SU-DHL-6 (cell line): ENCODE measurements around the gene PLD5.

Experiments
- H2AFZ ChIP-seq: fragments of 200-600 bp; sonication (generic); 2 replicates; pipeline ENCODE4 v1.6.1; 2014; ENCODE audit warnings: low read depth, mild to moderate bottlenecking, moderate library complexity, mixed read lengths, antibody characterized with exemption, low read length; ENCODE audit not compliant: severe bottlenecking
- H3F3A ChIP-seq: fragments of 200-600 bp; shearing (Covaris generic); 2 replicates; pipeline ENCODE4 v1.6.0; 2016; ENCODE audit warnings: antibody characterized with exemption, mild to moderate bottlenecking; ENCODE audit not compliant: insufficient read depth
- H3K27ac ChIP-seq: fragments of 200-600 bp; sonication (generic); 2 replicates; pipeline ENCODE4 v1.5.1; 2016; ENCODE audit warnings: low read depth, mild to moderate bottlenecking, low read length, moderate library complexity, mixed read lengths
- H3K27me3 ChIP-seq: fragments of 200-600 bp; sonication (generic), shearing (Covaris generic); 2 replicates; pipeline ENCODE4 v1.6.0; 2014; ENCODE audit warnings: mild to moderate bottlenecking, low read length
- H3K36me3 ChIP-seq: fragments of 200-600 bp; sonication (generic); 2 replicates; pipeline ENCODE4 v1.6.1; 2014; ENCODE audit warnings: mild to moderate bottlenecking, low read length, mixed read lengths
- H3K4me2 ChIP-seq: fragments of 300-600, 200-600 bp; shearing (Covaris generic), sonication (generic); 2 replicates; pipeline ENCODE4 v1.6.0; 2014; ENCODE audit warnings: low read length, low read depth, mild to moderate bottlenecking; ENCODE audit not compliant: poor library complexity, severe bottlenecking
- H3K4me3 ChIP-seq: fragments of 200-600 bp; sonication (generic); 2 replicates; pipeline ENCODE4 v1.5.1; 2014; ENCODE audit warnings: antibody characterized with exemption, low read length, mild to moderate bottlenecking, mixed read lengths; ENCODE audit not compliant: insufficient read depth, poor library complexity, severe bottlenecking
- H3K79me2 ChIP-seq: fragments of 200-600 bp; sonication (generic); 2 replicates; pipeline ENCODE4 v1.6.1; 2014; ENCODE audit warnings: mild to moderate bottlenecking, low read length, moderate library complexity; ENCODE audit not compliant: insufficient read depth
- H3K9ac ChIP-seq: fragments of 200-600 bp; sonication (generic); 2 replicates; pipeline ENCODE4 v1.7.0; 2014; ENCODE audit warnings: mild to moderate bottlenecking, low read length
- H3K9me2 ChIP-seq: fragments of 200-600 bp; sonication (generic); replicated peaks from 2 replicates; pipeline ENCODE4 v1.6.1; 2014; ENCODE audit warnings: low read length; ENCODE audit not compliant: insufficient read depth
- H3K9me3 ChIP-seq: fragments of 200-600 bp; sonication (generic); 2 replicates; pipeline ENCODE4 v1.6.1; 2014; ENCODE audit warnings: low read length, mixed read lengths; ENCODE audit not compliant: insufficient read depth
- H4K20me1 ChIP-seq: fragments of 200-600 bp; sonication (generic); 2 replicates; pipeline ENCODE4 v1.6.1; 2014; ENCODE audit warnings: low read depth, mild to moderate bottlenecking, antibody characterized with exemption, low read length, moderate library complexity, mixed read lengths
- CTCF ChIP-seq: fragments of 200-600 bp; sonication (generic); IDR thresholded peaks from one replicate; pipeline ENCODE4 v1.5.1; 2017; ENCODE audit warnings: antibody characterized with exemption, mild to moderate bottlenecking, low read length, moderate library complexity; ENCODE audit not compliant: insufficient read depth, poor library complexity, severe bottlenecking
- EZH2phosphoT487 ChIP-seq: fragments of 200-600 bp; sonication (generic), shearing (Covaris generic); conservative IDR thresholded peaks from 2 replicates; pipeline ENCODE4 v1.6.1; 2018; ENCODE audit warnings: mild to moderate bottlenecking, antibody characterized with exemption, low read length, moderate library complexity, mixed read lengths

PLD5 gene

DNA sequence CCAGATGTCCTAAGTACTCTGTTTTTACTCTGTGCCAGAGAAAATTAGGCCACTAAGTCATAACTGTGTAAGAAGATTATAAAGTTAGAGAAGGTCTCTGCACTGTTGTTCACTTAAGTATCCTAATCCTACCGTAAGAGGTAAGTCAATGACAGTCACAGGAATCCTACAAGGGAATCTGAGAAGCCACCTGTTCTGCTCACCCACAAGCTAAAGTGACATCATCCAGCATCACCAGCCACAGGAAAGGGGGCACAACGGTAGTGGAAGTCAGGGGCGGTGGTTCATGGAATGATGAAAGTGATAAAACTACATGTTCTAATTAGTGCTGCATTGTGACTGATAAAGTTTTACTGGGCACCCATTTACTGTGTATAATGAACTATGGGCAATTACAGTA is 92.7 kb downstream of the PLD5 start:
- H2AFZ ChIP-seq: no peak overlapping the region

DNA sequence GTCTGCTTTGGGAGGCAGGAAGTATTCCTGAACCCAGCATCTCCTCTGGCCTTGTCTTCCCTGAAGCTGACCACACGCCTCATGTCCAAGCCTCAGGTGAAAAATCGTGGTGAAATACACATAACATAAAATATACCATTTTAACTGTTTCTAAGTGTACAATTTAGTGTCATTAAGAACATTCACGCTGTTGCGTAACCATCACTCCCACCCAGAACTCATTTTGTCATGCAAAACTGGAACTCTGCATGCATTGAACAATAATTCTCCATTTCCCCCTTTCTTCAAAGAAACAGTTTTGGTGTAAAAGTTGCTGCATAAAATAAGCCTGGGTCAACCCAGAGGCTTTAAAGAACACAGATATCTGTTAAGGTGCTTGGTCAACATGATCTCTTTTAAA is 93.5 kb downstream of the PLD5 start:
- Histone ChIP-seq H3F3A (no peaks in the 10 kb centered on the region), H3K9ac (no peak overlapping the region), H3K27me3 (no peaks in the 10 kb centered on the region), H3K27ac (no peak overlapping the region), H3K79me2 (no peaks in the 10 kb centered on the region), H3K36me3 (no peaks in the 10 kb centered on the region), H3K4me3 (no peak overlapping the region), H4K20me1 (no peaks in the 10 kb centered on the region), H2AFZ (no peak overlapping the region), H3K9me3 (no peaks in the 10 kb centered on the region), H3K9me2 (no peaks in the 10 kb centered on the region), H3K4me2 (no peak overlapping the region)
- TF ChIP-seq EZH2phosphoT487 (no peak), CTCF (no peak)

More for the DNA sequence above, 92.7 kb downstream of the PLD5 start:
- Histone ChIP-seq H3F3A (no peaks in the 10 kb centered on the region), H3K4me3 (no peak overlapping the region), H3K4me2 (no peak overlapping the region), H4K20me1 (no peaks in the 10 kb centered on the region), H3K27ac (no peak overlapping the region), H3K9ac (no peak overlapping the region), H3K9me3 (no peaks in the 10 kb centered on the region), H3K36me3 (no peaks in the 10 kb centered on the region), H3K27me3 (no peaks in the 10 kb centered on the region), H3K79me2 (no peaks in the 10 kb centered on the region), H3K9me2 (no peaks in the 10 kb centered on the region)
- TF ChIP-seq EZH2phosphoT487 (no peak), CTCF (no peak)

DNA sequence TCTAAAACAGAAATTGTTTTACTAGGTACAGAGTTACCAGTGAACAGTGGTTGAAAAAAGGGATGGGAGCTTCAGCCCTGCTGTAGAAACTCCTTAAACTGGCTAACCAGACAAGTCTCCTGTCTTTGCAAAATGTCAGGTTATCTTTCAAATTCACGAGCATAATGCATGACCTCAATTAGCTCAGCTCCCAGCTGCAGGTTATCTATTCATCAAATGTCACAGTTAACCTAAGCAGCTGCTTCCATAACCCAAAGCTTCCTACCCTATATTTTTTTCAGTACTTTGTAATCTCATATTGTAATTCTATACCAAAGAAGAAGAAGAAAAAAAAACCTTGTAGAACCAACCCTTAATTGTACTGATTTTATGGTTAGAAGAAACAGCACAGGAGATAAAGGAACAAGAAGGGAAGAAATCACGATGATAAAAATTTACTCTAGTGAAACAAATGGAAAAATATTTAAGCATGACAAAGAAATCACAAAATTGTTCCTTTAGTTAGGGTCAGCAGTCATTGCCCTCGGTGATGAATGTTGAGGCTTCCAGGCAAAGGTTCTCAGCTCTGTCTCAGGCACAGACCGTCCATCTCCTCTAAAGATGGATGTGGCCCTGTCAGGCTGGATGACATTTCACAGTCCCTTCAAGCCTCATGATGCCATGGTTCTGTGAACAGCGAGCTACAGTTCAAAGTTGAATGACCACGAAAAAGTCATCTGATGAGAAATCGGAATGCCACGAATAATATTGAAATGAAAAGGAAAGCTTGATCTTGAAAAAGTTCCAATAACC is 95.9 kb downstream of the PLD5 start:
- Histone ChIP-seq H3F3A (no peaks in the 10 kb centered on the region), H2AFZ (no peak overlapping the region), H3K27me3 (no peaks in the 10 kb centered on the region), H3K36me3 (no peaks in the 10 kb centered on the region), H3K27ac (no peak overlapping the region), H3K9me2 (no peaks in the 10 kb centered on the region), H4K20me1 (no peaks in the 10 kb centered on the region), H3K4me3 (no peak overlapping the region), H3K4me2 (no peak overlapping the region), H3K9me3 (no peaks in the 10 kb centered on the region), H3K9ac (no peak overlapping the region), H3K79me2 (no peaks in the 10 kb centered on the region)
- TF ChIP-seq EZH2phosphoT487: no peak
- no peak for TF ChIP-seq CTCF
